A549 (cell line): ENCODE data around the gene MOV10L1. TPM values are rescaled to one million over a fixed set of nuclear protein-coding genes. Genes with fewer than 3 reads are reported as not detected.

Source experiments
- ATAC-seq, 2 experiments: fragments of 200-7000 bp in 1 of 2; fragments of >200 bp in 1 of 2; cut with Nextera tagmentation in 1 of 2; cut with Tn5 transposase in 1 of 2; 3 replicates each; pipeline versions ENCODE4 v1.8.0 to v1.9.1; 2018 to 2020; ENCODE audit warnings: mild to moderate bottlenecking in 1 of 2, moderate library complexity in 1 of 2
- CTCF ChIA-PET: fragments of 300-600 bp; sonication (Branson Sonifier 250); formaldehyde crosslinking; extraction: SDS; loops from one replicate; lab custom pipeline; 2021; ENCODE audit warnings: antibody characterized with exemption, inconsistent platforms; lab: Yijun Ruan, JAX
- POLR2A ChIA-PET: fragments of 350-600 bp; formaldehyde crosslinking; extraction: SDS; loops from one replicate; lab custom pipeline; 2021; ENCODE audit warnings: antibody characterized with exemption, inconsistent platforms; lab: Yijun Ruan, JAX
- DNase-seq, 2 experiments: peaks; one replicate each; pipeline versions ENCODE4 v3.0.0 to v3.0.0-alpha.2; 2011 to 2016; ENCODE audit warnings: low read depth in 1 of 2, low spot score in 1 of 2
- FAIRE-seq: peaks from 2 replicates; lab custom pipeline; 2011; peaks lifted over from hg19 to GRCh38; lab: Jason Lieb, UNC
- H3K27ac ChIP-seq, 2 experiments: fragments of >200 bp; sonication (Bioruptor Twin); formaldehyde crosslinking; 3 replicates each; pipeline ENCODE4 v1.5.1; 2016 to 2017
- H3K4me1 ChIP-seq: fragments of >200 bp; sonication (Bioruptor Twin); formaldehyde crosslinking; 3 replicates; pipeline ENCODE4 v1.6.1; 2016
- H3K4me2 ChIP-seq: fragments of >200 bp; sonication (Bioruptor Twin); formaldehyde crosslinking; 3 replicates; pipeline ENCODE4 v1.6.1; 2016
- H3K4me3 ChIP-seq: fragments of >200 bp; sonication (Bioruptor Twin); formaldehyde crosslinking; 3 replicates; pipeline ENCODE4 v1.5.1; 2016
- H3K9me3 ChIP-seq: fragments of >200 bp; sonication (Bioruptor Twin); formaldehyde crosslinking; 3 replicates; pipeline ENCODE4 v1.6.1; 2016
- BCL3 ChIP-seq: fragments of >200 bp; sonication (Bioruptor Twin); formaldehyde crosslinking; IDR thresholded peaks from 3 replicates; pipeline ENCODE4 v1.6.1; 2016
- E2F6 ChIP-seq: IDR thresholded peaks from 2 replicates; pipeline ENCODE4 v1.6.1; 2012; ENCODE audit warnings: low read depth, borderline replicate concordance
- EHMT2 ChIP-seq: fragments of 200-600 bp; sonication (generic); IDR thresholded peaks from 2 replicates; pipeline ENCODE4 v1.6.1; 2016; ENCODE audit warnings: antibody characterized with exemption, low read depth, mild to moderate bottlenecking, moderate library complexity
- EP300 ChIP-seq, 2 experiments: fragments of >200 bp; sonication (Bioruptor Twin); formaldehyde crosslinking; IDR thresholded peaks; 2 replicates in 1 of 2; 3 replicates in 1 of 2; pipeline ENCODE4 v1.6.1; 2016 to 2017
- FOXS1 ChIP-seq: fragments of 250-450 bp; sonication (Bioruptor Pico); IDR thresholded peaks from 2 replicates; pipeline ENCODE4 v1.5.0; 2020; ENCODE audit warnings: mild to moderate bottlenecking, moderate library complexity
- HMGXB4 ChIP-seq: fragments of 250-450 bp; sonication (Bioruptor Pico); IDR thresholded peaks from 2 replicates; pipeline ENCODE4 v1.5.0; 2021; ENCODE audit warnings: mild to moderate bottlenecking, moderate library complexity, borderline replicate concordance
- MAFK ChIP-seq: fragments of 450-650 bp; IDR thresholded peaks from 2 replicates; pipeline ENCODE4 v1.6.1; 2014; ENCODE audit not compliant: partially characterized antibody
- MYC ChIP-seq: IDR thresholded peaks from 2 replicates; pipeline ENCODE4 v1.6.1; 2012; ENCODE audit warnings: mild to moderate bottlenecking, inconsistent platforms, low read length, improper control_type of control experiment, borderline replicate concordance
- NR3C1 ChIP-seq: fragments of >200 bp; sonication (Bioruptor Twin); formaldehyde crosslinking; IDR thresholded peaks from 3 replicates; pipeline ENCODE4 v1.6.1; 2017
- POLR2AphosphoS2 ChIP-seq: conservative IDR thresholded peaks from 2 replicates; pipeline ENCODE4 v1.6.1; 2012; ENCODE audit warnings: low read length, improper control_type of control experiment, inconsistent platforms
- TP53 ChIP-seq: fragments of 250-450 bp; sonication (Bioruptor Pico); IDR thresholded peaks from 2 replicates; pipeline ENCODE4 v1.5.0; 2021; ENCODE audit warnings: mild to moderate bottlenecking, moderate library complexity
- USF2 ChIP-seq: fragments of 450-650 bp; IDR thresholded peaks from 2 replicates; pipeline ENCODE4 v1.6.1; 2014; ENCODE audit warnings: antibody characterized with exemption
- WGBS: methylation state at CpG from one replicate; pipeline ENCODE4 v1.1.6; 2017; ENCODE audit errors: missing lambda C conversion rate; 5-methylcytosine and 5-hydroxymethylcytosine counted together
- polyA plus RNA-seq, 4 experiments: library from polyadenylated mRNA; depleted of rRNA in 3 of 4; stranded (reverse); fragments of >200 nt; fragmentation: RNase III in 1 of 4; extraction: RNeasy Plus Mini Kit Qiagen cat#74134 plus additional on column Dnase treatment in 1 of 4; gene quantifications; 2 replicates in 3 of 4; 3 replicates in 1 of 4; pipeline ENCODE4 v1.2.3, GENCODE V29; 2011 to 2017
- TF ChIP-seq, protein P1 (sequence below): IDR thresholded peaks from 2 replicates; pipeline ENCODE4 v1.6.1; 2012
- TF ChIP-seq, protein P2 (sequence below): fragments of >200 bp; sonication (Bioruptor Twin); formaldehyde crosslinking; IDR thresholded peaks from 2 replicates; pipeline ENCODE4 v1.6.1; 2016

MOV10L1 gene
- polyA plus RNA-seq, 2 of the 4 experiments (the other 2 are of a cell fraction) = 0.04 TPM

DNA sequence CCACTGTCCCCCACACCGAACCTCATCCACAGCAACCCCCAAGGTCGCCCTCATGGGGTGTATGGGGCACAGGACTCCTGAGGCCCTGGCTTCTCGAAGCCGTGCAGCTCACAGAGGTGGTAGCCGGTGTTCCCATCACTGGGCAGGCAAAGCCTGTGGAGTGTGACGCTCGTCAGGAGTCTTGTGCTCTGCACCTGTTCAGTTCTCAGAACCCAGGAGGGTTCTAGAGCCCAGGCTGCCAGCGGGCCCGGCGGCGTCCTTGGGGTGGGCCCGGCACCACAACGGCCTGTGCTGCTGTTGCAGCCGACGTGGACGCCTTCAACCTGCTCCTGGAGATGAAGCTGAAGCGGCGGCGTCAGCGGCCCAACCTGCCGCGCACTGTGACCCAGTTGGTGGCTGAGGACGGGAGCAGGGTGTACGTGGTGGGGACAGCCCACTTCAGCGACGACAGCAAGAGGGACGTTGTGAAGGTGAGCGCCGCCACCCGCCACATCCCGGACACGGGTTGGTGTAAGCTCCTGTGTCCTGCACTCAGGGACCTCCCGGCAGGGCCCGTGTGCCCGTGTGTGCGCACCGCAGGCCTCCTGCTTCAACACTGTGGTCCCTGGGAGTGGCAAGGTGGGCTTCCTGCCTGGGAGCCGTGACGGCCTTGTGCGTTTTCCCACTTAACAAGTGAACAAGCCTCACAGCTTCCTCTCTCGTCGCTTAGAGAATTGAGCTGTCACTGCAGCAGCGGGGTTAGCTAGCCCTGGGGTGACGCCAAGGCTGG is 104.4 kb downstream of the MOV10L1 start:
- no peak overlapping the region for H3K4me2 ChIP-seq
- peaks cover 16% of the 10 kb centered on the region for H3K4me1 ChIP-seq
- FAIRE-seq (no peak), DNase-seq (no peak), ATAC-seq (no peak)
- H3K9me3 ChIP-seq = no peaks in the 10 kb centered on the region
- ChIA-PET CTCF (interaction anchor here (1.0 to 3.1 kb wide), 5 partner anchors 10 to 48 kb away, joined by 3 to 15 read pairs (median 4); no protein-coding TSS in a partner anchor), POLR2A (no interaction called here)
- no peak for TF ChIP-seq BCL3
- no peak for TF ChIP-seq EHMT2
- TF ChIP-seq, protein P1, sequence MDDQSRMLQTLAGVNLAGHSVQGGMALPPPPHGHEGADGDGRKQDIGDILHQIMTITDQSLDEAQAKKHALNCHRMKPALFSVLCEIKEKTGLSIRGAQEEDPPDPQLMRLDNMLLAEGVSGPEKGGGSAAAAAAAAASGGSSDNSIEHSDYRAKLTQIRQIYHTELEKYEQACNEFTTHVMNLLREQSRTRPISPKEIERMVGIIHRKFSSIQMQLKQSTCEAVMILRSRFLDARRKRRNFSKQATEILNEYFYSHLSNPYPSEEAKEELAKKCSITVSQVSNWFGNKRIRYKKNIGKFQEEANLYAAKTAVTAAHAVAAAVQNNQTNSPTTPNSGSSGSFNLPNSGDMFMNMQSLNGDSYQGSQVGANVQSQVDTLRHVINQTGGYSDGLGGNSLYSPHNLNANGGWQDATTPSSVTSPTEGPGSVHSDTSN = no peak
- TF ChIP-seq HMGXB4 (CRISPR knock-in tag) = no peak
- TF ChIP-seq E2F6 = no peak
- no peak for TF ChIP-seq EP300 (IDR thresholded peaks at IDR 0.05)
- TF ChIP-seq USF2 = no peak
- no peak overlapping the region for H3K4me3 ChIP-seq
- 93% methylated on average over 20 of the region's 44 CpGs for WGBS
- no peak overlapping the region for H3K27ac ChIP-seq

DNA sequence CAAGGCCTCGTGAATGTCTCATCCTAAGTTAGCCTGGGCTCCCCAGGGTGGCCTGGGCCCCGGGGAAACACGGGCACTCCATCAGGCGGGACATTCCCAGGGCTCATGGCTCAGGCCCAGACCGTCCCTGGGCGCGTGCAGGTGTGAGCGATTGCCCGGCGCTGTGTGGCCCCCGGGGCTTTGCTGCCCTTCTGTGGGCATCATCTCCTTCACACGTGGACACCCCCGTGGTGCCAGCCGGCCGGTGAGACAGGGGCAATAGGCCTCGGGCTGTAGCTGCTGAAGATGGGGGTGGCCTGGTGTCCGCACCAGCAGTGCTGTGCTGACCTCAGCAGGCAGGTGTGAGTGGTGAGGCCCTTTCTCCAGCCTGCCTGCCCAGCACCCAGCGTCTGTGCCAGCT is 106.5 kb downstream of the MOV10L1 start:
- H3K9me3 ChIP-seq = no peaks in the 10 kb centered on the region
- no peak overlapping the region for H3K4me3 ChIP-seq
- 89% methylated on average over 1 of the region's 18 CpGs for WGBS
- H3K4me2 ChIP-seq = no peak overlapping the region
- no peak overlapping the region for H3K27ac ChIP-seq
- CTCF ChIA-PET = interaction anchor here (1.2 kb wide), 1 partner anchor 49 kb away, joined by 5 read pairs; no protein-coding TSS in a partner anchor
- FAIRE-seq (no peak), DNase-seq (no peak), ATAC-seq (no peak)
- H3K4me1 ChIP-seq = peaks cover 1% of the 10 kb centered on the region
- POLR2A ChIA-PET = no interaction called here
- TF ChIP-seq MYC (no peak), EP300 (IDR thresholded peaks at IDR 0.05) (no peak), POLR2AphosphoS2 (no peak), NR3C1 (no peak), EHMT2 (no peak), FOXS1 (CRISPR knock-in tag) (no peak), MAFK (no peak), TP53 (CRISPR knock-in tag) (no peak)
- TF ChIP-seq, protein P2, sequence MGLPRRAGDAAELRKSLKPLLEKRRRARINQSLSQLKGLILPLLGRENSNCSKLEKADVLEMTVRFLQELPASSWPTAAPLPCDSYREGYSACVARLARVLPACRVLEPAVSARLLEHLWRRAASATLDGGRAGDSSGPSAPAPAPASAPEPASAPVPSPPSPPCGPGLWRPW = no peak
